ENCODE results near the gene SSMEM1.
"Not testable (repeated sequence)": the region's sequence is repeated elsewhere in the genome, so short reads cannot be mapped to it uniquely, and the experiment has no call there.

Gene SSMEM1, protein sequence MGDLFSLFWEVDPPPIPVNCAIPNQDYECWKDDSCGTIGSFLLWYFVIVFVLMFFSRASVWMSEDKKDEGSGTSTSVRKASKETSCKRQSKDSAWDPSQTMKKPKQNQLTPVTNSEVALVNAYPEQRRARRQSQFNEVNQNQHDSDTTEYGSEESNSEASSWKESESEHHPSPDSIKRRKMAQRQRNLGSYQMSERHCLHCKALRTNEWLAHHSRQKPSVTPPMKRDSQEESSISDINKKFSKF

GRCh38 chr7:130207642-130208041 lies at the start of gene SSMEM1:
SSMEM1 (plus strand) TSS chr7:130207860; CDS start chr7:130207911, 51 bp downstream.
- no peak for DNase-seq (ENCODE audit: low read depth in 2 of 2, low spot score in 1 of 2)

GRCh38 chr7:130160023-130160422 lies 47.6 kb upstream of the SSMEM1 start:
- DNase-seq (ENCODE audit: low read depth in 2 of 2, low spot score in 1 of 2): no peak

GRCh38 chr7:130160455-130160854 lies 47.2 kb upstream of the SSMEM1 start:
- DNase-seq (ENCODE audit: low read depth in 2 of 2, low spot score in 1 of 2): no peak

DNA sequence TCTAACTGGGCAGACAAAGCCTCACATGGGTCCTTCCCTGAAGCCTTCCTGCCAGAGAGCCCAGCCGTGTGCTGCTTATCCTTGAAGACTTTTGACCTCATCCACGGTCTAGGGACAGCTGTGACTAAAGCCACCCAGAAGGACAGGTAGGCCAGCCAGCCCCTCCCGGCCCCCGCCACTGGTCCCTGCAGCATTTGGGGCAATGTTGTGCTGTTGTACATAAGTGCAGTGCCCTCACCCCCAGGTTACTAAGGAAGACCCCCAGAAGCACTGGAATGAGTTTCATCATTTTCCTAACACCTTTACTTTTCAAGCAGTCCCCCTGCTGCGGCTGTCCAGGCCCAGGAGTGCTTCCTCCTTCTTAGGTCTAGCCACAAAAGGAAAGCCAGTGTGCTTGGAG lies 45.5 kb upstream of the SSMEM1 start:
- DNase-seq (ENCODE audit: low read depth in 2 of 2, low spot score in 1 of 2): no peak

- DNase-seq (ENCODE audit: low read depth in 2 of 2, low spot score in 1 of 2): no peak
Observed at GRCh38 chr7:130174237-130174959, 33.3 kb upstream of the SSMEM1 start.

DNA sequence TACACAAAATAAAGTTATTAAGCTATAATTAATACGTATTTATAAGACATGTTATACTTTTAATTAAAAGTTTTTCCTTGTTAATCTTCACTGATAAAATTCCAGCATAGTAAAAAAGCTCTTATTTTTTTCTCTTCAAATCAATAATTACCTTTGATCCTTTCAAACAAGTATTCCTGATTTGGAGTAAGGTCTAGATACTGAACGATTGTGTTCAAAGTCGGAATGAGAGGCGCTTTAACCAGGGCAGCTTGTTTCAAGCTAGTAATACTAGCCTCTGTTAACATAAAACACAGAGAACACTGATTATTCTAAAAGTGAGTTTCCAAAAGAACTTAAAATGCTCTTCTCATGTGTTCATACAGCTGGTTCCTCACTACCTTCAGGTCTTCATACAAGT lies 29.4 kb upstream of the SSMEM1 start:
- no peak for DNase-seq (ENCODE audit: low read depth in 2 of 2, low spot score in 1 of 2)

DNA sequence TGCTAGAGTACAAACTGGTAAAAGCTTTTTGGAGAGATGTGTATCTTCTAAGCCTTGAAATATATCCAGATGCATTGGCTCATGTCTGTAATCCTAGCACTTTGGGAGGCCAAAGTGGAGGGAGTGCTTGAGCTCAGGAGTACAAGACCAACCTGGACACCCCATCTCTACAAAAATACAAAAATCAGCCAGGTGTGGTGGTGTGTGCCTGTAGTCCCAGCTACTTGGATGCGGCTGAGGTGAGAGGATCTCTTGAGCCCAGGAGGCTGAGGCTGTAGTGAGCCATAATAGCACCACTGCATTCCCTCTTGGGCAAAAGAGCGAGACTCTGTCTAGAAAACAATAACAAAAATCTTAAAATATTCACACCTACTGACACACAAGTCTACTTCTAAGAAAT lies 28.0 kb upstream of the SSMEM1 start:
- no peak for DNase-seq (ENCODE audit: low read depth in 2 of 2, low spot score in 1 of 2)

DNA sequence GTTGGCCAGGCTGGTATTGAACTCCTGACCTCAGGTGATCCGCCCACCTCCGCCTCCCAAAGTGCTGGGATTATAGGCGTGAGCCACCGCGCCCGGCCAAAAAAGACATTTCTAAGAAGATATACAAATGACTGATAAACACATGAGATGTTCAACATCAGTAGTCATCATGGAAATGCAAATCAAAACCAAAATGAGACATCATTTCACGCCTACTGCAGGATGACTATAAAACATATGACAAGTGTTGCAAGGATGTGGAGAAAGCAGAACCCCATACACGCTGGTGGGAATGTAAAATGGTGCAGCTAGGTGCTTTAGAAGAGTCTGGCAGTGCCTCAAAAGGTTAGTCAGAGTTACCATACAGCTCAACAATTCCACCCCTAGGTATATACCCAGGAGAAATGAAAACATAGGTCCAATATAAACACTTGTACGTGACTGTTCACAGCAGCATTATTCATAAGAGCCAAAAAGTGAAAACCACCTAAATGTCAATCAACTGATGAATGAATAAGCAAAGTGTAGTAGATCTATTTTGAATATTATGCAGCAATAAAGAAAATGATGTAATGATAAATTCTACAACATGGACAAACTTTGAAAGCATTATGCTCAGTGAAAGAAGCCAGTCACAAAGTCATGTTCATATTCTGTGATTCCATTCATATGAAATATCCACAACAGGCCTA lies 26.9 kb upstream of the SSMEM1 start:
- DNase-seq (ENCODE audit: low read depth in 2 of 2, low spot score in 1 of 2): no peak

DNA sequence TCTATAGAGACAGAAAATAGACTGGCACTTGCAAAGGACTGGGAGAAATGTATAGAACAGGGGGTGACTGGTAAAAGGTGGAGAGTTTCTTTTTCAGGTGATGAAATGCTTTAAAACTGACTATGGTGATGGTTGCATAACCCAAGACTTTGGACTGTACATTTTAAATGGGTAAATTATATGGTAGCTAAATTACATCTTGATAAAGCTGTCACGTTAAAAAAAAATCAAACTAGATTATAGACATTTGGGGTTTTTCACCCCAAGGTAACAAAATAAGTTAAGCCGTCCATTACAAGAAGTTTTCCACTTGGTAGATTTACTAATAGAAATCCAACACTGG lies 26.4 kb upstream of the SSMEM1 start:
- DNase-seq (ENCODE audit: low read depth in 2 of 2, low spot score in 1 of 2): no peak

DNA sequence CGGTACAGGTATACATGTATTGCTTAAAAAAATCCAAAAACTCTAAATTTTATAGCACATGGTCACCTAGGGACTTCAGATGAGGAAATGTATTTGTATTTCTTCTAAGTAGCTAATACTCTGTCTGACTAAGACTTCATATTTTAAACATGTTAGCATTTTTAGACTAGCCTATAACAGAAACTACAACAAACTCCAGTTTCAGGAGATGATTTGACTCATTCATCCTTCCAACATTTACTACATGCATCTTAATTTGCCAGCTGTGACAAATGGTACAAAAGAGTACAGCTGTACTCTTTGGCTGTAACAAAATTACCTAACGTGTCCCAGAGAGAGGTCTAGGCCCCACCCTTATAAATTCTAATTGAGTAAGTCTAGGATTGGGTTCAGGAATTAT lies 24.7 kb upstream of the SSMEM1 start:
- DNase-seq (ENCODE audit: low read depth in 2 of 2, low spot score in 1 of 2): no peak

DNA sequence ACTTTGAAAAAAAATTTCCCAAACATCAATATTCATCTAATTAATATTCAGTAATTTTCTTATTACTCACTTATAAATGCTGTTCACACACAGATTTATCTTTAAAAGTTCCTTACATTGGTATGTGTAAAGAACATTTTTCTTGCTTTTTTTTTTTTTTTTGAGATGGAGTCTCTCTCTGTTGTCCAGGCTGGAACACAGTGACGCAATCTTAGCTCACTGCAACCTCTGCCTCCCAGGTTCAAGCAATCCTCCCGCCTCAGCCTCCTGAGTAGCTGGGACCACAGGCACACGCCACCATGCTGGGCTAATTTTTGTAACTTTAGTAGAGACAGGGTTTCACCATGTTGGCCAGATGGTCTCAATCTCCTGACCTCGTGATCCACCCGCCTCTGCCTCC lies 23.3 kb upstream of the SSMEM1 start:
- not testable (repeated sequence) for DNase-seq (ENCODE audit: low read depth in 2 of 2, low spot score in 1 of 2)

DNA sequence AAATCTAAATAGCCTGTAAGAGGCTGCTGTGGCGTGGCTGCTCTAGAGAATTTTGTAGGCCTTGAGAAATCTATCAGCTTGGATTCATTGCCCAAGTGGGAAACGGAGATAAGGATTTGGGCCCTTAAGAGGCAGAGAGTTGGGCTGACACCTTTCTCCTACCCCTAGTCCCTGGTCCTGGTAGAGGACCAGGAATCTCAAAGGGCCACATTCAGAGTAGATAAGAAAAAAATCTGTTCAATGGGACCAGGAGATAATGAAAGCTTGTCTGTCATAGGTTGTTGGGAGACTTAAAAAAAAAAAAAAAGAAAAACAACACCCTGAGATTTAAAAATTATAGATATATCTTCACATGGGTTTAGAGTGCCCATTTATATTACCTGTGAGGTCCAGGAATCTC lies 20.3 kb upstream of the SSMEM1 start:
- no peak for DNase-seq (ENCODE audit: low read depth in 2 of 2, low spot score in 1 of 2)

DNA sequence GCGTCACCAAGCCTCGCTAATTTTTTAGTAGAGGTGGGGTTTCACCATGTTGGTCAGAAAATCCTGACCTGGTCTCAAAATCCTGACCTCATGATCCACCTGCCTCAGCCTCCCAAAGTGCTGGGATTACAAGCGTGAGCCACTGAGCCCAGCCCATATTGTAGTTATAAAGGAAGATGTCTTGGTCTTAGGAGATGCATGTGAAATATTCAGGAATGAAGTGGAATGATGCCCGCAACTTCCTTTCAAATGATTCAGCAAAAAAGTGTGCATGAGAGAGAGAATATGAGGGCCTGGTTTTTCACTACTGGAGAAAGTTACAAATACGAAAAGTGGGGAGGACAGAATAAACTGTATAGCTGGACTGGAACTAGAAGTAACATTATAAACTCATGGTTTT lies 18.3 kb upstream of the SSMEM1 start:
- DNase-seq (ENCODE audit: low read depth in 2 of 2, low spot score in 1 of 2): no peak

- DNase-seq (ENCODE audit: low read depth in 2 of 2, low spot score in 1 of 2): no peak
Observed at GRCh38 chr7:130191791-130192190, 15.9 kb upstream of the SSMEM1 start.

- no peak for DNase-seq (ENCODE audit: low read depth in 2 of 2, low spot score in 1 of 2)
Observed at GRCh38 chr7:130195396-130195795, 12.3 kb upstream of the SSMEM1 start.

- DNase-seq (ENCODE audit: low read depth in 2 of 2, low spot score in 1 of 2): no peak
Observed at GRCh38 chr7:130196476-130196875, 11.2 kb upstream of the SSMEM1 start.

GRCh38 chr7:130197094-130197493 lies 10.6 kb upstream of the SSMEM1 start:
- DNase-seq (ENCODE audit: low read depth in 2 of 2, low spot score in 1 of 2): no peak

- DNase-seq (ENCODE audit: low read depth in 2 of 2, low spot score in 1 of 2): no peak
Observed at GRCh38 chr7:130201796-130202195, 5.9 kb upstream of the SSMEM1 start.

- DNase-seq (ENCODE audit: low read depth in 2 of 2, low spot score in 1 of 2): peak; percentile 84 to 89
Observed at GRCh38 chr7:130205084-130205947, 2.3 kb upstream of the SSMEM1 start, which contains the start of gene TMEM209. TMEM209 (minus strand) TSS chr7:130205406; CDS start chr7:130205375, 31 bp downstream.

DNA sequence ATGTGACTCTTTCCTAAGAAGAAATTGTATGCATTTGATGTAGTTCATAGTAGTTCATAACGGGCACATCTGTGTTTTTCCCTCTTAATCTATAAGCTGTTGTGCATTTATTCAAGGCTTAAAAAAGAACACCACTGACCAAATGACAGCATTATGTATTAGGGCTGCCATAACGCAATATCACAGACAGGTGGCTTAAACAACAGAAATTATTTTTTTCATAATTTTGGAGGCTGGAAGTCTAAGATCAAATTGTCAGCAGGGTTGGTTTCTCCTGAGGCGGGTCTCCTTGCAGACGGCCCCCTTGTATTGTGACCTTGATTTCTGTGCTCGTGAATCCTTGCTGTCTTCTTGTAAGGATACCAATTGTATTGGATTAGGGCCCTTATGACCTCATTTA lies 627 bp upstream of the SSMEM1 start:
- no peak for DNase-seq (ENCODE audit: low read depth in 2 of 2, low spot score in 1 of 2)

GRCh38 chr7:130208516-130208915 lies 856 bp downstream of the SSMEM1 start:
- DNase-seq (ENCODE audit: low read depth in 2 of 2, low spot score in 1 of 2): no peak
